H9 (cell line): ENCODE data around the gene NUDT14. TPM values are rescaled to one million over a fixed set of nuclear protein-coding genes. Genes with fewer than 3 reads are reported as not detected.

Experiments
- DNase-seq: peaks from one replicate; pipeline ENCODE4 v3.0.0-alpha.2; 2017
- H2AFZ ChIP-seq: one replicate; pipeline ENCODE4 v1.6.1; 2013; ENCODE audit warnings: mild to moderate bottlenecking, low read length, control low read depth, moderate library complexity
- H2AK5ac ChIP-seq: 2 replicates; pipeline ENCODE4 v1.6.1; 2013; ENCODE audit warnings: low read length, control low read depth, mixed read lengths; ENCODE audit not compliant: insufficient read length
- H2BK120ac ChIP-seq: one replicate; pipeline ENCODE4 v1.6.1; 2013; ENCODE audit warnings: low read depth, mild to moderate bottlenecking, low read length, control low read depth, inconsistent platforms; ENCODE audit not compliant: poor library complexity, severe bottlenecking
- H2BK12ac ChIP-seq: 2 replicates; pipeline ENCODE4 v1.6.1; 2013; ENCODE audit warnings: low read length, control low read depth, mixed read lengths, low read depth; ENCODE audit not compliant: insufficient read length
- H2BK15ac ChIP-seq: 2 replicates; pipeline ENCODE4 v1.6.1; 2013; ENCODE audit warnings: low read depth, low read length, control low read depth
- H2BK20ac ChIP-seq: one replicate; pipeline ENCODE4 v1.6.1; 2013; ENCODE audit warnings: low read depth, mild to moderate bottlenecking, low read length, control low read depth, inconsistent platforms; ENCODE audit not compliant: poor library complexity, severe bottlenecking
- H2BK5ac ChIP-seq: 2 replicates; pipeline ENCODE4 v1.6.1; 2013; ENCODE audit warnings: low read length, control low read depth, mixed read lengths; ENCODE audit not compliant: insufficient read length
- H3K14ac ChIP-seq: 2 replicates; pipeline ENCODE4 v1.6.1; 2013; ENCODE audit warnings: low read length, control low read depth; ENCODE audit not compliant: insufficient read depth
- H3K18ac ChIP-seq: 2 replicates; pipeline ENCODE4 v1.6.1; 2013; ENCODE audit warnings: low read depth, mild to moderate bottlenecking, mixed read lengths, low read length, control low read depth; ENCODE audit not compliant: insufficient read length
- H3K23ac ChIP-seq: 2 replicates; pipeline ENCODE4 v1.6.1; 2013; ENCODE audit warnings: low read length, control low read depth, mixed read lengths, low read depth; ENCODE audit not compliant: insufficient read length
- H3K23me2 ChIP-seq: 2 replicates; pipeline ENCODE4 v1.6.1; 2013; ENCODE audit warnings: low read depth, mild to moderate bottlenecking, mixed read lengths, low read length, control low read depth; ENCODE audit not compliant: insufficient read length, poor library complexity, severe bottlenecking
- H3K27ac ChIP-seq: 2 replicates; pipeline ENCODE4 v1.5.1; 2013; ENCODE audit warnings: low read length, control low read depth, mixed read lengths, low read depth; ENCODE audit not compliant: insufficient read length
- H3K27me3 ChIP-seq: 2 replicates; pipeline ENCODE4 v1.6.1; 2013; ENCODE audit warnings: low read length, control low read depth, inconsistent platforms; ENCODE audit not compliant: insufficient read depth
- H3K4ac ChIP-seq: 2 replicates; pipeline ENCODE4 v1.6.1; 2013; ENCODE audit warnings: low read depth, mild to moderate bottlenecking, control low read depth, inconsistent platforms, low read length, moderate library complexity
- H3K4me1 ChIP-seq: 2 replicates; pipeline ENCODE4 v1.6.1; 2013; ENCODE audit warnings: low read length, control low read depth, inconsistent platforms; ENCODE audit not compliant: insufficient read depth
- H3K4me2 ChIP-seq: 2 replicates; pipeline ENCODE4 v1.6.1; 2013; ENCODE audit warnings: low read length, control low read depth, mixed read lengths; ENCODE audit not compliant: insufficient read length, insufficient read depth
- H3K56ac ChIP-seq: 2 replicates; pipeline ENCODE4 v1.6.1; 2013; ENCODE audit warnings: low read depth, mild to moderate bottlenecking, mixed read lengths, low read length, control low read depth; ENCODE audit not compliant: insufficient read length
- H3K79me1 ChIP-seq: 2 replicates; pipeline ENCODE4 v1.6.1; 2013; ENCODE audit warnings: low read depth, mild to moderate bottlenecking, moderate library complexity, low read length, control low read depth, inconsistent platforms; ENCODE audit not compliant: insufficient read depth, poor library complexity, severe bottlenecking
- H3K79me2 ChIP-seq: 2 replicates; pipeline ENCODE4 v1.6.1; 2013; ENCODE audit warnings: low read length, control low read depth, inconsistent platforms; ENCODE audit not compliant: insufficient read depth
- H3K9ac ChIP-seq: 2 replicates; pipeline ENCODE4 v1.6.1; 2013; ENCODE audit warnings: low read length, control low read depth, mixed read lengths; ENCODE audit not compliant: insufficient read length; ENCODE audit errors: extremely low read depth
- H3K9me3 ChIP-seq: one replicate; pipeline ENCODE4 v1.6.1; 2013; ENCODE audit warnings: low read depth, low read length, inconsistent platforms; ENCODE audit not compliant: control insufficient read depth
- H3T11ph ChIP-seq: one replicate; pipeline ENCODE4 v1.6.1; 2013; ENCODE audit warnings: mild to moderate bottlenecking, low read length, control low read depth, inconsistent platforms
- H4K20me1 ChIP-seq: one replicate; pipeline ENCODE4 v1.6.1; 2013; ENCODE audit not compliant: control insufficient read depth, insufficient read length, insufficient read depth
- H4K5ac ChIP-seq: 2 replicates; pipeline ENCODE4 v1.6.1; 2013; ENCODE audit warnings: low read depth, mild to moderate bottlenecking, mixed read lengths, low read length, control low read depth; ENCODE audit not compliant: insufficient read length
- H4K8ac ChIP-seq: replicated peaks from 2 replicates; pipeline ENCODE4 v1.6.1; 2013; ENCODE audit warnings: low read length, control low read depth, mixed read lengths, low read depth; ENCODE audit not compliant: insufficient read length
- H4K91ac ChIP-seq: 2 replicates; pipeline ENCODE4 v1.6.1; 2013; ENCODE audit warnings: low read depth, mild to moderate bottlenecking, moderate library complexity, mixed read lengths, low read length, control low read depth; ENCODE audit not compliant: insufficient read length
- H3K27ac Mint-ChIP-seq, 3 experiments: 2 replicates in 2 of 3; 3 replicates in 1 of 3; pipeline ENCODE4 v1.8.0; 2020 to 2021; ENCODE audit warnings: mixed read lengths in 3 of 3, mild to moderate bottlenecking in 1 of 3, moderate library complexity in 1 of 3
- H3K27me3 Mint-ChIP-seq: 2 replicates; pipeline ENCODE4 v1.8.0; 2021; ENCODE audit warnings: low read depth, mild to moderate bottlenecking, moderate library complexity, mixed read lengths
- H3K36me3 Mint-ChIP-seq, 3 experiments: 2 replicates in 2 of 3; 3 replicates in 1 of 3; pipeline ENCODE4 v1.8.0; 2020 to 2021; ENCODE audit warnings: low read depth in 3 of 3, mixed read lengths in 3 of 3; ENCODE audit not compliant: insufficient read depth in 1 of 3
- H3K4me1 Mint-ChIP-seq, 2 experiments: 2 replicates each; pipeline ENCODE4 v1.8.0; 2020; ENCODE audit warnings: mixed read lengths in 2 of 2
- H3K4me3 Mint-ChIP-seq, 2 experiments: 2 replicates in 1 of 2; 3 replicates in 1 of 2; pipeline ENCODE4 v1.8.0; 2020 to 2021; ENCODE audit warnings: mild to moderate bottlenecking in 2 of 2, mixed read lengths in 2 of 2, moderate library complexity in 1 of 2
- H3K9me3 Mint-ChIP-seq, 2 experiments: 2 replicates in 1 of 2; 3 replicates in 1 of 2; pipeline ENCODE4 v1.8.0; 2020; ENCODE audit warnings: mild to moderate bottlenecking in 2 of 2, mixed read lengths in 2 of 2, moderate library complexity in 1 of 2
- WGBS: extraction: QIAGEN DNeasy Blood & Tissue Kit; methylation state at CpG from one replicate; pipeline ENCODE4 v1.1.7; 2013; ENCODE audit warnings: missing lambda C conversion rate, low lambda C conversion rate, mixed read lengths; ENCODE audit not compliant: insufficient read length; ENCODE audit errors: extremely low coverage; 5-methylcytosine and 5-hydroxymethylcytosine counted together
- total RNA-seq: library from RNA; stranded (reverse); gene quantifications from 2 replicates; pipeline ENCODE4 v1.2.1, GENCODE V29; 2021
- TF ChIP-seq, protein P1 (sequence below): fragments of 200-600 bp; sonication (generic); conservative IDR thresholded peaks from 3 replicates; pipeline ENCODE4 v1.8.0; 2021; ENCODE audit warnings: antibody characterized with exemption, mild to moderate bottlenecking

The NUDT14 gene
- total RNA-seq, 1 experiment from 2014 or later: 41.1 TPM

GRCh38 chr14:105149146-105149781 lies 31.8 kb downstream of the NUDT14 start:
- Histone ChIP-seq H3K79me2 (no peaks in the 10 kb centered on the region), H2BK120ac (no peak overlapping the region), H2BK5ac (no peak overlapping the region), H3K23ac (no peak overlapping the region), H3K27ac (no peak overlapping the region), H2AK5ac (no peak overlapping the region), H3K56ac (no peak overlapping the region), H3K4me1 (no peaks in the 10 kb centered on the region), H3K9me3 (no peaks in the 10 kb centered on the region), H4K91ac (no peak overlapping the region), H4K5ac (no peak overlapping the region), H4K20me1 (no peaks in the 10 kb centered on the region), H3K9ac (no peak overlapping the region), H2BK15ac (no peak overlapping the region), H3K4ac (no peak overlapping the region), H3K18ac (no peak overlapping the region), H3K23me2 (no peaks in the 10 kb centered on the region), H4K8ac (no peak overlapping the region), H2BK12ac (no peak overlapping the region), H2BK20ac (no peak overlapping the region), H3K27me3 (no peaks in the 10 kb centered on the region), H3K79me1 (no peaks in the 10 kb centered on the region), H3T11ph (no peak overlapping the region), H3K4me2 (no peak overlapping the region), H3K14ac (no peak overlapping the region; the same call in 1 of the 2 replicates), H2AFZ (no peak overlapping the region)
- no peaks in the 10 kb centered on the region for H3K27me3 Mint-ChIP-seq
- no peaks in the 10 kb centered on the region for H3K9me3 Mint-ChIP-seq
- no CpG with 5 or more reads among the region's 18 CpGs for WGBS
- H3K4me1 Mint-ChIP-seq: no peaks in the 10 kb centered on the region
- peak overlapping the region in 1 of 3 experiments; percentile 59; a peak in 1 of 7 replicates for H3K27ac Mint-ChIP-seq
- TF ChIP-seq, protein P1, sequence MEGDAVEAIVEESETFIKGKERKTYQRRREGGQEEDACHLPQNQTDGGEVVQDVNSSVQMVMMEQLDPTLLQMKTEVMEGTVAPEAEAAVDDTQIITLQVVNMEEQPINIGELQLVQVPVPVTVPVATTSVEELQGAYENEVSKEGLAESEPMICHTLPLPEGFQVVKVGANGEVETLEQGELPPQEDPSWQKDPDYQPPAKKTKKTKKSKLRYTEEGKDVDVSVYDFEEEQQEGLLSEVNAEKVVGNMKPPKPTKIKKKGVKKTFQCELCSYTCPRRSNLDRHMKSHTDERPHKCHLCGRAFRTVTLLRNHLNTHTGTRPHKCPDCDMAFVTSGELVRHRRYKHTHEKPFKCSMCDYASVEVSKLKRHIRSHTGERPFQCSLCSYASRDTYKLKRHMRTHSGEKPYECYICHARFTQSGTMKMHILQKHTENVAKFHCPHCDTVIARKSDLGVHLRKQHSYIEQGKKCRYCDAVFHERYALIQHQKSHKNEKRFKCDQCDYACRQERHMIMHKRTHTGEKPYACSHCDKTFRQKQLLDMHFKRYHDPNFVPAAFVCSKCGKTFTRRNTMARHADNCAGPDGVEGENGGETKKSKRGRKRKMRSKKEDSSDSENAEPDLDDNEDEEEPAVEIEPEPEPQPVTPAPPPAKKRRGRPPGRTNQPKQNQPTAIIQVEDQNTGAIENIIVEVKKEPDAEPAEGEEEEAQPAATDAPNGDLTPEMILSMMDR: no peak
- DNase-seq: no peak
- no peak overlapping the region for H3K4me3 Mint-ChIP-seq
- no peaks in the 10 kb centered on the region for H3K36me3 Mint-ChIP-seq
